ENCODE results near the gene UGGT1. TPM values are rescaled to one million over a fixed set of nuclear protein-coding genes. Genes with fewer than 3 reads are reported as not detected.
A peak's percentile ranks its signal among the peaks of the same experiment; 100 is the strongest.

Gene UGGT1
- total and polyA plus RNA-seq, 9 of the 15 experiments (the other 6 are each of a cell fraction or from before 2014, with no cell fraction given): 5.1 to 56.4 (median 37.9) TPM

- no peak for TF ChIP-seq FOXO4 (CRISPR knock-in tag; IDR thresholded peaks at IDR 0.05)
- TF ChIP-seq HMG20A (CRISPR knock-in tag; conservative IDR thresholded peaks at IDR 0.05): no peak
Observed at GRCh38 chr2:128137094-128137616, 46.2 kb downstream of the UGGT1 start (continued).

GRCh38 chr2:128139624-128140023 is 48.6 kb downstream of the UGGT1 start:
- TF ChIP-seq POLR2G (IDR thresholded peaks at IDR 0.05; ENCODE audit: low read depth, low read length) (0 out of 2 replicates have a peak, but pooled peaks have one; percentile 22), SMAD4 (CRISPR knock-in tag; conservative IDR thresholded peaks at IDR 0.05) (no peak)
- Histone ChIP-seq H3K4me2 (ENCODE audit: insufficient read depth, low read length) (no peak overlapping the region), H3K9me3 (replicated peaks; ENCODE audit: control insufficient read depth, insufficient read depth, low read depth, low read length) (no peaks in the 10 kb centered on the region), H3K36me3 (ENCODE audit: control insufficient read depth, insufficient read depth, low read length) (peaks cover 66% of the 10 kb centered on the region), H3K9me1 (ENCODE audit: control insufficient read depth, insufficient read depth, low read length) (no peaks in the 10 kb centered on the region), H3K4me1 (replicated peaks in 1 of 2; ENCODE audit: control insufficient read depth in 2 of 2, insufficient read depth in 2 of 2, low read length in 2 of 2) (no peaks in the 10 kb centered on the region), H3K9ac (ENCODE audit: insufficient read depth in 1 of 2, low read depth in 2 of 2, low read length in 2 of 2) (no peak overlapping the region), H3K27ac (ENCODE audit: extremely low read depth, low read depth, low read length) (no peak overlapping the region), H4K20me1 (replicated peaks; ENCODE audit: control insufficient read depth, insufficient read depth, low read length) (no peaks in the 10 kb centered on the region), H2AFZ (ENCODE audit: low read depth, low read length) (no peak overlapping the region), H3K27me3 (ENCODE audit: control insufficient read depth in 2 of 2, insufficient read depth in 2 of 2, low read length in 2 of 2) (no peaks in the 10 kb centered on the region), H3K4me3 (no peak overlapping the region), H3K79me2 (ENCODE audit: control insufficient read depth, insufficient read depth, low read length) (no peaks in the 10 kb centered on the region)
- FAIRE-seq (no peak), ATAC-seq (no peak), DNase-seq (ENCODE audit: extremely low read depth in 1 of 4, low spot score in 3 of 4) (no peak)
- in situ Hi-C loops (cut with MboI): no loop called here
- POLR2A ChIA-PET: interaction anchor here (0.5 kb wide), 1 partner anchor 149 kb away, joined by 3 read pairs; no protein-coding TSS in a partner anchor
- WGBS (ENCODE audit: insufficient coverage, low coverage, missing lambda C conversion rate): 93% methylated on average over 9 of the region's 9 CpGs
- BruUV-seq (replicated peaks): no TSS peak
- intact Hi-C loops (cut with micrococcal nuclease): no loop called here
- CTCF ChIA-PET (ENCODE audit: low intra/inter-chr PET ratio): no interaction called here
